Measurements from ENCODE around the gene E2F4. TPM values are rescaled to one million over a fixed set of nuclear protein-coding genes. Genes with fewer than 3 reads are reported as not detected.

The E2F4 gene
- total and polyA plus RNA-seq, 2 of the 8 experiments (the other 6 are each of a cell fraction or from before 2014, with no cell fraction given) = 79.9 to 157 TPM

- TF ChIP-seq ZNF274 (IDR thresholded peaks at IDR 0.05; ENCODE audit: borderline replicate concordance, extremely low read depth, low read length) (no peak), KDM1A (IDR thresholded peaks at IDR 0.05; ENCODE audit: borderline replicate concordance, low read length) (no peak), ATF2 (IDR thresholded peaks at IDR 0.05; ENCODE audit: low read length) (no peak), NRF1 (IDR thresholded peaks at IDR 0.05; ENCODE audit: low read depth, low read length) (no peak), BCL11A (IDR thresholded peaks at IDR 0.05; ENCODE audit: low read depth in 2 of 2, low read length in 2 of 2) (no peak)
These were observed 52.6 kb downstream of the E2F4 start (continued) for GRCh38 chr16:67244387-67245185.
